ENCODE data around the gene TRIM44.

GRCh38 chr11:35866601-35867000 is 204.0 kb downstream of the TRIM44 start:
- TF ChIP-seq CTCF (optimal IDR thresholded peaks at IDR 0.05 in 1 of 3, IDR thresholded peaks at IDR 0.05 in 1 of 3, conservative IDR thresholded peaks at IDR 0.05 in 1 of 3; ENCODE audit: extremely low read depth in 1 of 3, insufficient read depth in 2 of 3, low read length in 3 of 3) (no peak), EZH2 (IDR thresholded peaks at IDR 0.05; ENCODE audit: low read length) (no peak)
